Measurements from ENCODE around the gene GPR156.
"Not testable (repeated sequence)": the region's sequence is repeated elsewhere in the genome, so short reads cannot be mapped to it uniquely, and the experiment has no call there.

Gene GPR156

GRCh38 chr3:120284747-120285507, at the start of gene GPR156:
Gene GPR156, minus strand, starts transcription at chr3:120285222. Its CDS starts 41,124 bp downstream, at chr3:120244098.
- DNase-seq: no peak

- DNase-seq: no peak
These were observed 47.6 kb upstream of the GPR156 start for GRCh38 chr3:120332646-120333045.

GRCh38 chr3:120331076-120331475, 46.1 kb upstream of the GPR156 start:
- no peak for DNase-seq

- DNase-seq: no peak
These were observed 41.8 kb upstream of the GPR156 start for GRCh38 chr3:120326784-120327183.

GRCh38 chr3:120324190-120324589, 39.2 kb upstream of the GPR156 start:
- no peak for DNase-seq

GRCh38 chr3:120323761-120324160, 38.7 kb upstream of the GPR156 start:
- DNase-seq: not testable (repeated sequence)

GRCh38 chr3:120311863-120312794, 27.1 kb upstream of the GPR156 start:
- DNase-seq: no peak

GRCh38 chr3:120306519-120307455, 21.8 kb upstream of the GPR156 start:
- no peak for DNase-seq

- DNase-seq: no peak
These were observed 19.6 kb upstream of the GPR156 start for GRCh38 chr3:120304616-120305015.

- DNase-seq: no peak
These were observed 17.3 kb upstream of the GPR156 start for GRCh38 chr3:120302361-120302760.

GRCh38 chr3:120300971-120301370, 15.9 kb upstream of the GPR156 start:
- DNase-seq: no peak

- no peak for DNase-seq
These were observed 14.4 kb upstream of the GPR156 start for GRCh38 chr3:120299403-120299802.

GRCh38 chr3:120298996-120299395, 14.0 kb upstream of the GPR156 start:
- no peak for DNase-seq

GRCh38 chr3:120291552-120291951, 6.5 kb upstream of the GPR156 start:
- DNase-seq: not testable (repeated sequence)

- no peak for DNase-seq
These were observed 4.6 kb upstream of the GPR156 start for GRCh38 chr3:120289636-120290035.

- DNase-seq: no peak
These were observed 1.4 kb upstream of the GPR156 start for GRCh38 chr3:120286465-120286864.

- no peak for DNase-seq
These were observed 453 bp upstream of the GPR156 start for GRCh38 chr3:120285508-120285841.

GRCh38 chr3:120281261-120281660, 3.8 kb downstream of the GPR156 start:
- DNase-seq: no peak

- DNase-seq: no peak
These were observed 4.5 kb downstream of the GPR156 start for GRCh38 chr3:120280566-120280965.

- no peak for DNase-seq
These were observed 5.0 kb downstream of the GPR156 start for GRCh38 chr3:120280026-120280425.

- DNase-seq: no peak
These were observed 8.3 kb downstream of the GPR156 start for GRCh38 chr3:120276767-120277166.

GRCh38 chr3:120275618-120276017, 9.4 kb downstream of the GPR156 start:
- no peak for DNase-seq

- no peak for DNase-seq
These were observed 10.3 kb downstream of the GPR156 start for GRCh38 chr3:120274739-120275167.
